Activated T-helper 17 cell treated with anti-CD3 and anti-CD28 coated beads, Interleukin-2, amount 50 U/mL, for 72 hours (primary cell): ENCODE measurements around the gene C20orf96. TPM values are rescaled to one million over a fixed set of nuclear protein-coding genes. Genes with fewer than 3 reads are reported as not detected.
"Not testable (repeated sequence)": the region's sequence is repeated elsewhere in the genome, so short reads cannot be mapped to it uniquely, and the experiment has no call there.

Experiments
- ATAC-seq: fragments of 150-1000 bp; cut with Tn5 transposase; replicated peaks from 2 replicates; pipeline ENCODE4 v1.10.0; 2021; ENCODE audit warnings: mild to moderate bottlenecking, moderate library complexity
- H3K27ac Mint-ChIP-seq: one replicate; pipeline ENCODE4 v1.8.0; 2022; ENCODE audit warnings: mixed read lengths
- H3K27me3 Mint-ChIP-seq: one replicate; pipeline ENCODE4 v1.8.0; 2022; ENCODE audit warnings: mixed read lengths
- H3K36me3 Mint-ChIP-seq: one replicate; pipeline ENCODE4 v1.8.0; 2022; ENCODE audit warnings: low read depth, mild to moderate bottlenecking, mixed read lengths
- H3K4me1 Mint-ChIP-seq: one replicate; pipeline ENCODE4 v1.8.0; 2022; ENCODE audit warnings: mixed read lengths
- H3K4me3 Mint-ChIP-seq: one replicate; pipeline ENCODE4 v1.8.0; 2022; ENCODE audit warnings: mild to moderate bottlenecking, mixed read lengths
- H3K9me3 Mint-ChIP-seq: one replicate; pipeline ENCODE4 v1.8.0; 2022; ENCODE audit warnings: mixed read lengths
- total RNA-seq, 2 donors: library from RNA; stranded (reverse); gene quantifications; one replicate each; pipeline ENCODE4 v1.2.3, GENCODE V29; 2022

The C20orf96 gene
- total RNA-seq, 2 donors from 2014 or later: 5.2 to 6.0 TPM

DNA sequence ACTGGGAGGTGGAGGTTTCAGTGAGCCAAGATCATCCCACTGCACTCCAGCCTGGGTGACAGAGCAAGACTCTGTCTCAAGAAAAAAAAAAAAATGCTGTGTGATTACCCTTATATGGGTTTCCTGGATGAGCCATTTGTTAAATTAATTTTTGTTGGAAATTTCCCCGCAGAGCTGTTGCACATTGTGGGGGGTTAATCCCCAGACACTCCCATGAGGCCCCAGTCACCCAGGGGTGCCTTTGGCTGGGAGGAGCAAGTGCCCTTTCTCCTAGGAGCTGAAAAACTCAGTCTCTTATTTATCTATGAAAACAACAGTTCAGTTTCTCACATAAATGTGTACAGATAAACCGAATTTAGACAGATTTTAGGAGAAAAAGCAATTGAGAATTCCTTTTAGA, 37.7 kb downstream of the C20orf96 start:
- no peak overlapping the region for H3K4me3 Mint-ChIP-seq
- H3K9me3 Mint-ChIP-seq: no peaks in the 10 kb centered on the region
- H3K27ac Mint-ChIP-seq: no peak overlapping the region
- no peak for ATAC-seq
- H3K36me3 Mint-ChIP-seq: no peaks in the 10 kb centered on the region
- H3K27me3 Mint-ChIP-seq: no peaks in the 10 kb centered on the region
- no peaks in the 10 kb centered on the region for H3K4me1 Mint-ChIP-seq

GRCh38 chr20:251354-251753, 39.2 kb downstream of the C20orf96 start:
- no peaks in the 10 kb centered on the region for H3K4me1 Mint-ChIP-seq
- H3K36me3 Mint-ChIP-seq: no peaks in the 10 kb centered on the region
- H3K27me3 Mint-ChIP-seq: no peaks in the 10 kb centered on the region
- no peak overlapping the region for H3K27ac Mint-ChIP-seq
- H3K9me3 Mint-ChIP-seq: no peaks in the 10 kb centered on the region
- H3K4me3 Mint-ChIP-seq: no peak overlapping the region
- ATAC-seq: no peak

DNA sequence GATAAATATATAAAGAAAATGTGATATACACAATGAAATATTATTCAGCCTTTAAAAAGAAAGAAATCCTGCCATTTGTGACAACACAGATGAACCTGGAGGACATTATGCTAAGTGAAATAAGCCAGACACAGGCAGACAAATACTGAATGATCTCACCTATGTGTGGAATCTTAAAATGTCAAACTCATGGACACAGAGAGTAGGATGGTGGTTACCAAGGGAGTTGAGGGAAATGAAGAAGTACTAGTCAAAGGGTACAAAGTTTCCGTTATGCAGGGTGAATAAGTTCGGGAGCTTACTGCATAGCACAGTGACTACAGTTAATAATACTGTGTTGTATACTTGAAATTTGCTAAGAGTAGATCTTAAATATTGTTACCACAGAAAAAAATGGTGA, 47.6 kb downstream of the C20orf96 start:
- no peaks in the 10 kb centered on the region for H3K36me3 Mint-ChIP-seq
- H3K4me1 Mint-ChIP-seq: peaks cover 4% of the 10 kb centered on the region

GRCh38 chr20:237929-238328, 52.6 kb downstream of the C20orf96 start:
- Mint-ChIP-seq H3K36me3 (no peaks in the 10 kb centered on the region), H3K4me3 (peak overlapping the region; percentile 64), H3K4me1 (peaks cover 11% of the 10 kb centered on the region), H3K9me3 (no peaks in the 10 kb centered on the region), H3K27me3 (peaks cover 9% of the 10 kb centered on the region), H3K27ac (peak overlapping the region; percentile 44)
- peak; percentile 84 for ATAC-seq

More for the DNA sequence above, 47.6 kb downstream of the C20orf96 start:
- ATAC-seq: no peak
- H3K9me3 Mint-ChIP-seq: no peaks in the 10 kb centered on the region
- no peak overlapping the region for H3K27ac Mint-ChIP-seq
- peaks cover 11% of the 10 kb centered on the region for H3K27me3 Mint-ChIP-seq
- H3K4me3 Mint-ChIP-seq: no peak overlapping the region

GRCh38 chr20:237489-237888, 53.1 kb downstream of the C20orf96 start:
- no peaks in the 10 kb centered on the region for H3K36me3 Mint-ChIP-seq
- H3K27me3 Mint-ChIP-seq: peaks cover 5% of the 10 kb centered on the region
- H3K4me3 Mint-ChIP-seq: peak overlapping the region; percentile 64
- ATAC-seq: peak; percentile 89
- H3K9me3 Mint-ChIP-seq: no peaks in the 10 kb centered on the region
- peak overlapping the region; percentile 44 for H3K27ac Mint-ChIP-seq
- H3K4me1 Mint-ChIP-seq: peaks cover 11% of the 10 kb centered on the region

- Mint-ChIP-seq H3K9me3 (no peaks in the 10 kb centered on the region), H3K27me3 (no peaks in the 10 kb centered on the region), H3K4me1 (peaks cover 11% of the 10 kb centered on the region), H3K36me3 (no peaks in the 10 kb centered on the region), H3K27ac (no peak overlapping the region), H3K4me3 (no peak overlapping the region)
- no peak for ATAC-seq
Measured at GRCh38 chr20:235891-236290, 54.7 kb downstream of the C20orf96 start.

DNA sequence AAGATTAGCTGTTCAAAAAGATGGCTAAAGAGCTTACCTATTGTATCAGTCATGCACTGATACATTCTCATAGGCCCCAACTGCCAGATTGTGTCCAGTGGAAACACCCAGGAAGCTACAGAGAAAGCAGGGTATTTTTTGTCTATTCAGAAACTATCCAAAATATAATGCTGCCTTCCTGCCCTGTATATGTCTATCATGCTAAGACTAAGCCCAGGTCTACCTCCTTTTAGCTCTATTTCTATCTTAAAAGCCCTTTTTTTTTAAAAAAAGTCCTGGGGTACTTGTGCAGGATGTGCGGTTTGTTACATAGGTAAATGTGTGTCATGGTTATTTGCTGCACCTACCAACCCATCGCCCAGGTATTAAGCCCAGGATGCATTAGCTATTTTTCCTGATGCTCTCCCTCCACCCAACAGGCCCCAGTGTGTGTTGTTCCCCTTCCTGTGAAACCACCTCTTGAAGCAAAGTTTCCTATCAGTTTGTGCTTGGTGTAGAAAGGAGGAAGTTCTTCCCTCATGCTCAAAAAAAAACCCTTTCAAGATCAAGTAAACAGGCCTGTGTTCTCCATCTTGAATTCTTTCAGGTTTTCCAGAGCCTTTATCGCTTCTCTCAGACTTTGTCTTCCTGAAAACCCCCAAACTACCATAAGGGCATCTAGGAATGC, 63.0 kb downstream of the C20orf96 start:
- H3K27me3 Mint-ChIP-seq: peaks cover 7% of the 10 kb centered on the region
- H3K27ac Mint-ChIP-seq: no peak overlapping the region
- no peaks in the 10 kb centered on the region for H3K9me3 Mint-ChIP-seq
- H3K36me3 Mint-ChIP-seq: no peaks in the 10 kb centered on the region
- H3K4me3 Mint-ChIP-seq: no peak overlapping the region
- H3K4me1 Mint-ChIP-seq: no peaks in the 10 kb centered on the region
- no peak for ATAC-seq

DNA sequence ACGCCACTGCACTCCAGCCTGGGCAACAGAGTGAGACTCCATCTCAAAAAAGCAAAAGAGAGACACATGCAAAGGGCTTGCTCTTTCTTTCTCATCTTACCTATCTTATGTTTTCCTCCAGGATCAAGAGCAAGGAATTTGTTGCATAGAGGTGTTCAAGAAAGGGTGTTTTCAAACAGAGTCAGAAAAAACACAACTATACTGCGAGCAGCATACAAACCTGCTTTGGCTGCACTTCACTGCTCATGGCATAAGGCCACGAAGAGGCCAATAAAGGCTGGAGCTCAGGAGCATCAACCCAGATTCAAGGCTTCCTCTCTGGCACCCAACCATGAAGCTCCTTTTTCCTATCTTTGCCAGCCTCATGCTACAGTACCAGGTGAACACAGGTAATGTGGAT, 63.6 kb downstream of the C20orf96 start, which contains the start of gene DEFB129:
TSS of gene DEFB129 (plus strand) at position 301 of the 400 bp plus-strand sequence. CDS start at position 332, 31 bp downstream.
- no peak for ATAC-seq
- no peak within 1 kb of the TSS for H3K4me3 Mint-ChIP-seq
- H3K9me3 Mint-ChIP-seq: no peaks in the 10 kb centered on the region
- H3K36me3 Mint-ChIP-seq: no peaks in the 10 kb centered on the region
- no peaks in the 10 kb centered on the region for H3K4me1 Mint-ChIP-seq
- no peak within 1 kb of the TSS for H3K27ac Mint-ChIP-seq
- H3K27me3 Mint-ChIP-seq: peaks cover 8% of the 10 kb centered on the region

GRCh38 chr20:225879-226278, 64.7 kb downstream of the C20orf96 start:
- H3K4me3 Mint-ChIP-seq, H3K27me3 Mint-ChIP-seq, H3K27ac Mint-ChIP-seq, H3K36me3 Mint-ChIP-seq, ATAC-seq, H3K9me3 Mint-ChIP-seq, H3K4me1 Mint-ChIP-seq: not testable (repeated sequence)

GRCh38 chr20:221258-221830, 69.2 kb downstream of the C20orf96 start:
- H3K27me3 Mint-ChIP-seq: peaks cover 35% of the 10 kb centered on the region
- no peaks in the 10 kb centered on the region for H3K9me3 Mint-ChIP-seq
- no peak for ATAC-seq
- H3K4me1 Mint-ChIP-seq: no peaks in the 10 kb centered on the region
- H3K27ac Mint-ChIP-seq: no peak overlapping the region
- no peak overlapping the region for H3K4me3 Mint-ChIP-seq
- H3K36me3 Mint-ChIP-seq: no peaks in the 10 kb centered on the region

Other genes with a start within 250 kb of the C20orf96 start
- not detected for gene DEFB125, start 203.1 kb downstream of the C20orf96 start, total RNA-seq
- gene DEFB126, start 148.2 kb downstream of the C20orf96 start, total RNA-seq: not detected
- gene DEFB127, start 133.3 kb downstream of the C20orf96 start, total RNA-seq: not detected
- gene DEFB128, start 101.0 kb downstream of the C20orf96 start, total RNA-seq: not detected
- not detected for gene DEFB129, start 63.5 kb downstream of the C20orf96 start, total RNA-seq
- gene DEFB132, start 33.0 kb downstream of the C20orf96 start, total RNA-seq: not detected
- gene ZCCHC3, start 6.8 kb upstream of the C20orf96 start, total RNA-seq: 10 to 100 TPM; 16.0 to 16.6 TPM
- 1 to 10 TPM; 4.0 to 6.5 TPM for gene SOX12, start 34.8 kb upstream of the C20orf96 start, total RNA-seq
- gene NRSN2, start 56.4 kb upstream of the C20orf96 start, total RNA-seq: 1 to 10 TPM; 4.3 to 5.2 TPM
- 10 to 100 TPM; 13.4 to 20.0 TPM for gene TRIB3, start 90.0 kb upstream of the C20orf96 start, total RNA-seq
- 10 to 100 TPM; 81.9 to 84.0 TPM for gene RBCK1, start 117.5 kb upstream of the C20orf96 start, total RNA-seq
- 10 to 100 TPM; 20.5 to 21.9 TPM for gene TBC1D20, start 171.8 kb upstream of the C20orf96 start, total RNA-seq